OCI-LY3 (cell line): ENCODE results near the gene ARHGAP19.

Experiments
- CTCF ChIP-seq: fragments of 200-600, 300-600 bp; sonication (generic); IDR thresholded peaks from 2 replicates; pipeline ENCODE4 v1.5.1; 2014; ENCODE audit warnings: antibody characterized with exemption, low read length, low read depth
- EZH2phosphoT487 ChIP-seq: fragments of 200-600 bp; shearing (Covaris generic); IDR thresholded peaks from 2 replicates; pipeline ENCODE4 v1.6.1; 2018; ENCODE audit warnings: antibody characterized with exemption, mixed run types, low read depth

- TF ChIP-seq CTCF (no peak), EZH2phosphoT487 (no peak)
Measured at GRCh38 chr10:97179731-97180362, 112.6 kb downstream of the ARHGAP19 start.
